ENCODE results near the gene WDR75. TPM values are rescaled to one million over a fixed set of nuclear protein-coding genes. Genes with fewer than 3 reads are reported as not detected.

The WDR75 gene
- total and polyA plus RNA-seq, 2 of the 4 experiments (the other 2 are of a cell fraction), result 21.7 to 52.2 TPM

DNA sequence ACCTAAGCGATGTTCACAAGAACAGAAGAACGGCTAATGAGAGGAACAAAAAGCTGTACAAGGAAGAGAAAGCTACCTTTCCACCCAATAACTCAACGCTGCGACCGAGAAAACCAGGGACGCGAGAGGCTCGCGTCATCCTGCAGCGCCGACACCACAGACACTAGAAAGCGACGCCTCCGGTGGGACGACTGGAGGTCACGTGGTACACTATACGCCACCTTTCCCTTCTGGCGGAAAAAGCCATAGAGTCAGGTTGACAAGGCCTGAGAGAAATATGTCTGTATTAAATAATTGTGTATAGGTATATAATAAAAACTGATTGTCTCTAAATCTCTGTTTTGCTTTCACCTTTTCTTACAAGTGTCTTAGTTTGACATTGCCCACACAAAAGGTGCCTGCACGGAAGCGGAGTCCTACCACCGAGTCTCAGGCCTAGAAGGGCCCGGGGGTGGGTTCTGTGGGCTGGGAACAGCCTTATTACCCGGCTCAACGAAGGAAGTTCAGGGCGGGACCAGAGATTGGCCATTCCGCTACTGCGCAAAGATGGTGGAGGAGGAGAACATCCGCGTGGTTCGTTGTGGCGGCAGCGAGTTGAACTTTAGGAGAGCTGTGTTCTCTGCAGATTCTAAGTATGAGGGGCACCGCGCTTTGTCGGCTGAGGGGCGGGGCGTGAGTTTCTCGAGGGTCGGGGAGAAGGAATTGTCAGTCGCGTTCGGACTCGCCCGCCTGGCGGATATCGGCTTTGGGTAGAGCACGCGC lies at the start of gene WDR75 (continued):
- no peak for TF ChIP-seq CHD1 (IDR thresholded peaks at IDR 0.05; ENCODE audit: low read depth, low read length)
- no peak for TF ChIP-seq NFE2L2 (IDR thresholded peaks at IDR 0.05; ENCODE audit: low read depth, low read length)
- TF ChIP-seq BHLHE40 (IDR thresholded peaks at IDR 0.05; ENCODE audit: low read depth, low read length), result peak; percentile 42
- TF ChIP-seq MAZ (IDR thresholded peaks at IDR 0.05; ENCODE audit: borderline replicate concordance, low read depth, low read length), result peak; percentile 51; the same call in 1 of the 2 replicates

DNA sequence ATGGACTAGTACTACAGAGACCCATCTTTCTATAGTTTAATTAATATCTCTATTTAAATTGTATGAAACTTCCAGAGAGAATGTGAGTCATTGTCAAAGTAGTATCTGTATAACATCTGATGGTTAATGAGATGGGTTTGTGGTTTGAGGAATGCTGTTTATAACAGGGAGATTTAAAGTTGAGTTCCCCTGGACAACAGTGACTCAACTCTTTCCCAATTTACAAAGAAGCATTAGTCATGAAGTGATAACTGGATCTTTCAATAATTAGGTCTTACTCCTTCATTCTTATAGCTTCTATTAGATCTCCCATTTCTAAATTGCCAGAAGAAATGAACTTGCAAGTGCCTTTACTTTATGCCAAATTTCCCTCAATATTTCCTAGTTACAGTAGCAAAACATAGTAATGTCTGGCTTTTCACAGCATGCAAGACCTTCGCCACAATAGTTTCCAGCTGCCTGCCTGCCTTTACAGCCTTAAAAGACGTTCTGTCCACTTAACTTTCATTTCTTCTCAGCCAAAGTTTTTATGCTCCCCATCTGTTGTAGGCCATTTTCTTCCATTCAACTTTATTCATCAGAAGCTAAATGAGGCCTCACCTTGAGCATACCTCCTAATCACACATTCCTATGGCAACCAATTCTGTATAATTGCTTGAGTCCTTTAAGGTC lies 47.7 kb upstream of the WDR75 start:
- Histone ChIP-seq H2BK5ac (ENCODE audit: low read depth, low read length, poor library complexity, severe bottlenecking) (peak overlapping the region; percentile 97), H2BK15ac (ENCODE audit: low read depth, low read length) (peak overlapping the region; percentile 84), H3K9me1 (ENCODE audit: insufficient read depth, low read length) (no peaks in the 10 kb centered on the region), H3K4me1 (ENCODE audit: control insufficient read depth, insufficient read depth, low read length) (peaks cover 6% of the 10 kb centered on the region), H2BK20ac (ENCODE audit: low read depth, low read length) (peak overlapping the region; percentile 97), H3K36me3 (ENCODE audit: control insufficient read depth, insufficient read depth, low read length) (no peaks in the 10 kb centered on the region), H3K79me1 (ENCODE audit: low read depth in 1 of 2, low read length in 2 of 2) (no peaks in the 10 kb centered on the region), H3K9me3 (ENCODE audit: control insufficient read depth, insufficient read depth, low read length) (no peaks in the 10 kb centered on the region; the same call in 1 of the 2 replicates), H3K9ac (ENCODE audit: low read depth, low read length) (no peak overlapping the region), H4K5ac (ENCODE audit: low read depth, low read length) (peak overlapping the region; percentile 97), H3K4me2 (ENCODE audit: low read depth, low read length) (peak overlapping the region; percentile 97), H4K91ac (ENCODE audit: insufficient read depth, low read depth, low read length) (peak overlapping the region; percentile 88), H3K4ac (ENCODE audit: low read depth, low read length) (peak overlapping the region; percentile 88), H3K18ac (ENCODE audit: low read depth, low read length) (peak overlapping the region; percentile 91), H2BK120ac (ENCODE audit: low read depth, low read length) (peak overlapping the region; percentile 94), H3K56ac (ENCODE audit: extremely low read depth, insufficient read depth, low read length) (peak overlapping the region; percentile 83), H3K4me3 (ENCODE audit: insufficient read depth, low read depth, low read length) (no peak overlapping the region; the same call in 1 of the 2 replicates), H3K23ac (ENCODE audit: low read depth, low read length) (peak overlapping the region; percentile 48), H2AFZ (replicated peaks; ENCODE audit: low read length, poor library complexity) (no peak overlapping the region), H4K8ac (ENCODE audit: low read depth in 2 of 2, low read length in 2 of 2) (peak overlapping the region; percentile 29 to 89; a peak in 2 of 4 replicates), H3K27me3 (ENCODE audit: control insufficient read depth, insufficient read depth, low read length) (no peaks in the 10 kb centered on the region), H2AK9ac (replicated peaks; ENCODE audit: low read depth, low read length, poor library complexity) (no peak overlapping the region), H3K14ac (replicated peaks; ENCODE audit: low read depth, low read length) (peak overlapping the region; percentile 80), H2AK5ac (ENCODE audit: low read depth, low read length) (peak overlapping the region; percentile 82; the same call in 1 of the 2 replicates), H4K20me1 (ENCODE audit: insufficient read depth, low read length) (no peaks in the 10 kb centered on the region), H3K27ac (ENCODE audit: insufficient read depth, low read length) (peak overlapping the region; percentile 92)
- no TSS peak for BruUV-seq (replicated peaks)
- DNase-seq (peak; percentile 99), ATAC-seq (ENCODE audit: low read depth) (peak; percentile 92)
- 69% methylated on average over 2 of the region's 2 CpGs; no CpG with 5 or more reads in 1 of the 2 experiments for WGBS, 2 experiments (ENCODE audit: extremely low coverage in 2 of 2, insufficient read length in 1 of 2)
- dilution Hi-C loops (cut with HindIII; ENCODE audit: low sequenced_read_pairs, unreplicated experiment), result no loop called here
- intact Hi-C loops (cut with micrococcal nuclease), result no loop called here
- in situ Hi-C loops (cut with MboI; ENCODE audit: low sequenced_read_pairs), result no loop called here
- ChIA-PET CTCF (no interaction called here), POLR2A (ENCODE audit: unreplicated experiment) (interaction anchor here (0.6 kb wide), 1 partner anchor 522 kb away, joined by 3 read pairs; no protein-coding TSS in a partner anchor)
- TF ChIP-seq NFE2L2 (IDR thresholded peaks at IDR 0.05; ENCODE audit: low read depth, low read length) (peak; percentile 60; the same call in 1 of the 2 replicates), RFX5 (IDR thresholded peaks at IDR 0.05; ENCODE audit: low read depth, low read length) (no peak), RCOR1 (IDR thresholded peaks at IDR 0.05; ENCODE audit: insufficient replicate concordance, low read length) (no peak), MAFK (IDR thresholded peaks at IDR 0.05; ENCODE audit: low read depth, low read length) (no peak), CHD1 (IDR thresholded peaks at IDR 0.05; ENCODE audit: low read depth, low read length) (no peak), POLR2A (IDR thresholded peaks at IDR 0.05; ENCODE audit: low read depth, low read length) (no peak), BHLHE40 (IDR thresholded peaks at IDR 0.05; ENCODE audit: low read depth, low read length) (peak; percentile 46), MAZ (IDR thresholded peaks at IDR 0.05; ENCODE audit: borderline replicate concordance, low read depth, low read length) (no peak), RAD21 (IDR thresholded peaks at IDR 0.05; ENCODE audit: low read length) (no peak), MXI1 (IDR thresholded peaks at IDR 0.05; ENCODE audit: borderline replicate concordance, low read depth, low read length) (no peak), SMC3 (IDR thresholded peaks at IDR 0.05; ENCODE audit: low read depth, low read length) (no peak)
- TF ChIP-seq, protein P1, sequence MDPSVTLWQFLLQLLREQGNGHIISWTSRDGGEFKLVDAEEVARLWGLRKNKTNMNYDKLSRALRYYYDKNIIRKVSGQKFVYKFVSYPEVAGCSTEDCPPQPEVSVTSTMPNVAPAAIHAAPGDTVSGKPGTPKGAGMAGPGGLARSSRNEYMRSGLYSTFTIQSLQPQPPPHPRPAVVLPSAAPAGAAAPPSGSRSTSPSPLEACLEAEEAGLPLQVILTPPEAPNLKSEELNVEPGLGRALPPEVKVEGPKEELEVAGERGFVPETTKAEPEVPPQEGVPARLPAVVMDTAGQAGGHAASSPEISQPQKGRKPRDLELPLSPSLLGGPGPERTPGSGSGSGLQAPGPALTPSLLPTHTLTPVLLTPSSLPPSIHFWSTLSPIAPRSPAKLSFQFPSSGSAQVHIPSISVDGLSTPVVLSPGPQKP (IDR thresholded peaks at IDR 0.05; ENCODE audit: borderline replicate concordance, low read depth, low read length), result no peak

Measured in IMR-90 (cell line).